T follicular helper cell (primary cell): ENCODE measurements around the gene SYNM.

Experiments used
- DNase-seq: peaks from one replicate; pipeline ENCODE4 v3.0.0-alpha.2; 2020; ENCODE audit warnings: low read depth

The SYNM gene

GRCh38 chr15:99085413-99086326, 19.2 kb upstream of the SYNM start:
- DNase-seq, result no peak

GRCh38 chr15:99086327-99086667, 18.6 kb upstream of the SYNM start:
- DNase-seq, result no peak

- no peak for DNase-seq
These were observed 17.4 kb upstream of the SYNM start for GRCh38 chr15:99087405-99087943.

- no peak for DNase-seq
These were observed 14.7 kb upstream of the SYNM start for GRCh38 chr15:99090011-99090699.

GRCh38 chr15:99090938-99091337, 13.9 kb upstream of the SYNM start:
- DNase-seq, result no peak

GRCh38 chr15:99092554-99093172, 12.2 kb upstream of the SYNM start:
- no peak for DNase-seq

- DNase-seq, result no peak
These were observed 9.3 kb upstream of the SYNM start for GRCh38 chr15:99095626-99096025.

- DNase-seq, result no peak
These were observed 8.5 kb upstream of the SYNM start for GRCh38 chr15:99096173-99096893.

GRCh38 chr15:99096894-99097426, 7.9 kb upstream of the SYNM start:
- DNase-seq, result no peak

- no peak for DNase-seq
These were observed 7.2 kb upstream of the SYNM start for GRCh38 chr15:99097441-99098410.

- no peak for DNase-seq
These were observed 6.5 kb upstream of the SYNM start for GRCh38 chr15:99098426-99098825.

GRCh38 chr15:99098991-99099390, 5.9 kb upstream of the SYNM start:
- DNase-seq, result no peak

GRCh38 chr15:99099661-99100060, 5.2 kb upstream of the SYNM start:
- no peak for DNase-seq

GRCh38 chr15:99100245-99101173, 4.4 kb upstream of the SYNM start:
- DNase-seq, result peak; percentile 18

- DNase-seq, result no peak
These were observed 3.4 kb upstream of the SYNM start for GRCh38 chr15:99101501-99101900.

GRCh38 chr15:99102332-99103235, 2.3 kb upstream of the SYNM start:
- no peak for DNase-seq

GRCh38 chr15:99103279-99103678, 1.6 kb upstream of the SYNM start:
- DNase-seq, result no peak
